ENCODE results near the gene RNF121.
A peak's percentile ranks its signal among the peaks of the same experiment; 100 is the strongest.

Gene RNF121

DNA sequence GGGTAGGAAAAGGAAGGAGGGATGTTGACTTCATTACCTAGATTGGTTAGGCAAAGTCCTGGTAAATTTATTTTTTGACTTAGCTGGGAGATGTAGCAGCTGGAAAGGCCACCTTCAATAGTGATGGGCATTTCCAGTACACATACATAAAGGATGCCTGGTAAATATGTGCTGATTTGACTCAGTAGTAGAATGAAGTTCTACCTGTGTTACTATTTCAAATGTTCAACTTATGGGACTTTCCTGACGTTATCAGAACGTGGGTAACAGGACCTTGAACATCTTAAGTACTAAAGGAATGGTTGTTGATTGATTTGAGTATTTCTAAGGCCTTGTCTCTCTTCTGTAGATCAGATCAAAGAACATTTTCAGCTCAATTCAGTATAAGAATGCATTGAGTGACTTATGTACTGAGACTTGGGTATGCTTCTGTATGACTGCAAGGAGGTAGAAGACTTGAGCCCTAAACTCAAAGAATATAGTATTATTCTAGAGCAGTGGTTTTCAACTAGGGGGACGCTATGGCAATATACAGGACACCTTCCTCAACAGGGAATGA is 27.1 kb downstream of the RNF121 start:
- no peak overlapping the region for H3K4me3 ChIP-seq (ENCODE audit: low read depth, low read length)
- TF ChIP-seq, protein P1, sequence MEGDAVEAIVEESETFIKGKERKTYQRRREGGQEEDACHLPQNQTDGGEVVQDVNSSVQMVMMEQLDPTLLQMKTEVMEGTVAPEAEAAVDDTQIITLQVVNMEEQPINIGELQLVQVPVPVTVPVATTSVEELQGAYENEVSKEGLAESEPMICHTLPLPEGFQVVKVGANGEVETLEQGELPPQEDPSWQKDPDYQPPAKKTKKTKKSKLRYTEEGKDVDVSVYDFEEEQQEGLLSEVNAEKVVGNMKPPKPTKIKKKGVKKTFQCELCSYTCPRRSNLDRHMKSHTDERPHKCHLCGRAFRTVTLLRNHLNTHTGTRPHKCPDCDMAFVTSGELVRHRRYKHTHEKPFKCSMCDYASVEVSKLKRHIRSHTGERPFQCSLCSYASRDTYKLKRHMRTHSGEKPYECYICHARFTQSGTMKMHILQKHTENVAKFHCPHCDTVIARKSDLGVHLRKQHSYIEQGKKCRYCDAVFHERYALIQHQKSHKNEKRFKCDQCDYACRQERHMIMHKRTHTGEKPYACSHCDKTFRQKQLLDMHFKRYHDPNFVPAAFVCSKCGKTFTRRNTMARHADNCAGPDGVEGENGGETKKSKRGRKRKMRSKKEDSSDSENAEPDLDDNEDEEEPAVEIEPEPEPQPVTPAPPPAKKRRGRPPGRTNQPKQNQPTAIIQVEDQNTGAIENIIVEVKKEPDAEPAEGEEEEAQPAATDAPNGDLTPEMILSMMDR (conservative IDR thresholded peaks at IDR 0.05; ENCODE audit: low read depth, low read length): no peak
- DNase-seq (ENCODE audit: low read depth): no peak

DNA sequence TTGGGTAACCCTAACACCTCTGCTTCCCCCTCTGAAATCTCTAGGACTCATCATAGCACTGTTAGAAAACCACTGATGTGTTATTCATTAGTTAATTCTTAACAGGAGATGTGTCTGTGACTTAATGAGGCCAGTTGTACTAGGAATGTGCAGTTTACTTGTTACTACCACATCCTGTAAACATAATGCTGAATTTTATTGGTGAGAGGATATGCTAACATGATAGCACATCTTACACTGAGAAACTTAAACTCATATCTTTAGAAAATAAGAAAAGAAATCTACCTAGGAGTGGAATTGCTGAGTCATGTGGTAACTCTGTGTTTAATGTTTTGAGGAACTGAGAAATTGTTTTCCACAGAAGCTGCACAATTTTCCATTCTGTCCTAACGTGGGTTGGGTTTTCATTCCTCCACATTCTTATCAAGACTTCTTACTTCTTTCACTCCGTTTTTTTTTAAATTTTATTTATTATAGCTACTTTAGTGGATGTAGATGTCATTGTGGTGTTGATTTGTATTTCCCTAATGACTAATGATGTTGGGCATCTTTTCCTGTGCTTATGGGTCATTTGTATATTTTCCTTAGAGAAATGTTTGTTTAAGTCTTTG is 33.7 kb downstream of the RNF121 start:
- no peak overlapping the region for H3K4me3 ChIP-seq (ENCODE audit: low read depth, low read length)
- DNase-seq (ENCODE audit: low read depth): peak; percentile 74
- TF ChIP-seq, protein P1 (conservative IDR thresholded peaks at IDR 0.05; ENCODE audit: low read depth, low read length): no peak

DNA sequence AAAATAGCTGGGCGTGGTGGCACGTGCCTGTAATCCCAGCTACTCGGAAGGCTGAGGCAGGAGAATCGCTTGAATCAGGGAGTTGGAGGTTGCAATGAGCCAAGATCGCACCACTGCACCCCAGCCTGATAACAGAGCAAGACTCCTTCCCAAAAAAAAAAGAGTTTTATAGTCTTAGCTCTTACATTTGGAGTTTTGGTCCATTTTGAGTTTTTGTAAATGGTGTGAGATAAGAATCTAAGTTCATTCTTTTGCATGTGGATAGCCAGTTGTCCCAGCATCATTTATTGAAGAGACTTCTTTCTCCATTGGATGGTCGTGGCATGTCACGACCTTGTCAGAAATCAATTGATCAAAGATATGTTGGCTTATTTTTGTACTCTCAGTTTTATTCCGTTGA is 34.6 kb downstream of the RNF121 start:
- TF ChIP-seq, protein P1 (conservative IDR thresholded peaks at IDR 0.05; ENCODE audit: low read depth, low read length): no peak
- H3K4me3 ChIP-seq (ENCODE audit: low read depth, low read length): no peak overlapping the region

DNA sequence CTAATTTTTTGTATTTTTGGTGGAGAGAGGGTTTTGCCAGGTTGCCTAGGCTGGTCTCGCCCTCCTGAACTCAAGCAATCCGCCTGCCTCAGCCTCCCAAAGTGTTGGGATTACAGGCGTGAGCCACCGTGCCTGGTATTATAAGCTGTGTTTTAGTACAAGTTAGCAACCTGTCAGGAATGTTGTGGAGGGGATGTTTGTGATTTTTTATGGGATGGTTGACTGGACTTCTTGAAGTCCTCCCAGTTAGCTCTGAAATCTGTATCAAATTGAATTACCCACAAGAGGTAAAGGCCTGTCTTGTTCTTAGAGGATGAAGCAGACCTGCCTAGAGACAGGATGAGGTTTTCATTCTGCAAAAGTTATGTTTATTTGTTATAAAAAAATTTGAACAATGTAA is 35.8 kb downstream of the RNF121 start:
- TF ChIP-seq, protein P1 (conservative IDR thresholded peaks at IDR 0.05; ENCODE audit: low read depth, low read length): no peak
- no peak overlapping the region for H3K4me3 ChIP-seq (ENCODE audit: low read depth, low read length)
- no peak for DNase-seq (ENCODE audit: low read depth)

More for the DNA sequence above, 34.6 kb downstream of the RNF121 start:
- DNase-seq (ENCODE audit: low read depth): no peak

DNA sequence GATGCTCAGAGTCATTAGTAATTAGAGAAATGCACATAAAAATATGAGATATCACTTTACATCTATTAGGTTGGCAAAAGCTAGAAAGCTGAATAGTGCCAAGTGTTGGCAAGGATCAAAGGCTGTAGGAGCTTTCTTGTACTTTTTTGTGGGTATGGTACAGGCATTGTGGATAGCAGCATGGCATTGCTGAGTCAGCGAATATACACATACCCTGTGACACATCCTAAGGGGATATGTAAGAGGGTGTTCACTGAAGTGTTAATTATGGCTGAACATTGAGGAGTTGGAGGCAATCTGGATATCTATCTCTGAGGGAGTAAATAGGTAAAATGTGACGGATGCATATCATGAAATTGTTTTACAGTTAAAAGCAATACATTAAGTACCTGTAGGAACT is 42.8 kb downstream of the RNF121 start:
- H3K4me3 ChIP-seq (ENCODE audit: low read depth, low read length): no peak overlapping the region
- TF ChIP-seq, protein P1 (conservative IDR thresholded peaks at IDR 0.05; ENCODE audit: low read depth, low read length): no peak
- DNase-seq (ENCODE audit: low read depth): no peak

DNA sequence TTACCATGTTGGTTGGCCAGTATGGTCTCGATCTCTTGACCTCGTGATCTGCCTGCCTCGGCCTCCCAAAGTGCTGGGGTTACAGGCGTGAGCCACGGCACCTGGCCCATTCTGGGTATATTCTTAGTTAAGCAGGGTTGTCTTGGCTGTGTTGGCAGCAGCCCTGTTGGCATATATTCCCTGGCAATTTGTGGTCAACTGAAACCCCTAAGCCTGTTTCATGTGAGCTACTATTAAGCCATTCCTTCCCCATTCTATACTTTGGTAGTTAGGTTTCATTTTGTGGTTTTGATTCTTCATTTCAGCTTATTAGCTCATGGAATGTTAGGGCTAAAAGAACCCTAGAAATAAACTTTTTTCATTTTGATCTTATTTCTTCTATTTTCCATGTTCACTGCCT is 47.7 kb downstream of the RNF121 start:
- DNase-seq (ENCODE audit: low read depth): no peak
- H3K4me3 ChIP-seq (ENCODE audit: low read depth, low read length): no peak overlapping the region
- TF ChIP-seq, protein P1 (conservative IDR thresholded peaks at IDR 0.05; ENCODE audit: low read depth, low read length): no peak

DNA sequence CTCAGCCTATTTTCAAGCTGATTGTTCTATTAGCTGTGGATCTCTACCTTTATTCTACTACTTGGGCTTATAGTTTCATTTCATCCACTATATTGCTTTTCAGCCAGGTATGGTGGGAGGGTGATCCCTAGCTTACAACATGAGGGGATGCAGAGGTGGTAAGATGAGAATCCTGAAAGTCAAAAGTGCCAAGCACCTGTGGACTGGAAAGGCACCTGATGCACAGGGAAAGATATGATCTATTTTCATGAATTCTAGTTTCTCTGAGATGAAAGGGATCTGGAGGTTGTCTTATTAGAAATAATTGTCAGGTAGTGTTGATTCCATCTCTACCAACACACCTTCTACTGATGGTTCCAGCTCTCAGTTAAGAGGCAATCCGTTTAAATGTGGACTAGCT is 48.2 kb downstream of the RNF121 start:
- TF ChIP-seq, protein P1 (conservative IDR thresholded peaks at IDR 0.05; ENCODE audit: low read depth, low read length): no peak
- no peak for DNase-seq (ENCODE audit: low read depth)
- H3K4me3 ChIP-seq (ENCODE audit: low read depth, low read length): no peak overlapping the region
